GM21390 (cell line): ENCODE results near the gene GDNF.

Source experiments
- ATAC-seq: cut with Tn5 transposase; IDR thresholded peaks from one replicate; pipeline ENCODE4 v1.9.1; 2021; ENCODE audit not compliant: unreplicated experiment

The GDNF gene

DNA sequence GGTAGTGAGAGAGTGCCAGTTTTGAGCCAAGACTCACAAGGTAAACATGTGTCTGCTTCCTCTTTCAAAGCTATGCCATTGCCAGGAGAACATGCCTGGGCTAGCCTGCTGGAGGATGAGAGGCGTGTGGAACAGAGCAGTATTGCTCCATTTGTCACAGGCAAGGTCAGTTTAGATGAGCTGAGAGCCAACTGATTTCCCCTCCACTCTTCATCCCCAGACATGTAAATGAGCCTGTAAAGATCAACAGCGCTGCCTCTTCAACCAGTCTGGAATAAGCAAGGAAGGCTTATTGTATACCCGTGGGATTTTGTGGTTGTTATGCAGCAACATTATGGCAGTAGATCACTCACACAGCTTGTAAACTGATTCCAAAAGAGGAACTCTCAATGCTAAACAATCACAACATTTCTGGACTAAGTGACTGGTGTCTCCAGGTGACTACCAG is 8.2 kb upstream of the GDNF start:
- ATAC-seq: peak; percentile 74

DNA sequence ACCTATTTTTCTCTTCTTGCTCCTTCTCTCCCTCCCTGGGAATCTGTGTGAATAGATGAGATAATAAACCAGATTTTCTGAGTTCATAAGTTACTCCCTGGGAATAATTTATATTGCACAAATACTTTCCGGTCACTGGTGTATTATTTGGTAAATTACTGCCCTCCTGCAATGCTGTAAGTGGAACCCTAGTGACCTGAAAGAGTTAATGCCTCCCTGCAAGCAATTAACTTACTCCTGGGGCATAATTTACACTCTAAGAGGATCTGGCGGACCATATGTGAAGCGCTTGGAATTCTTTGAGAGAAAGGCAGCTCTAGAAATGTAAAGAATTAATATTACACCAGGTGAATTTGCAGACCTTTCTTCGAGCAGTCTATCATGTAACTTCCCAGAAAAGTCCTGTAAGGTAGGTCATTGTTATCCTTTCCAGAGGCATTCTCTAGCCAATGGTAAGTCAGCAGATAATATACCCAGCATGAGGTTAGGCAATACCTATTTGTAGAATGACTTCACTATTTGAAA is 7.0 kb upstream of the GDNF start:
- ATAC-seq: no peak

GRCh38 chr5:37844009-37844408 is 4.2 kb upstream of the GDNF start:
- ATAC-seq: no peak

- no peak for ATAC-seq
These were observed 2.2 kb upstream of the GDNF start for GRCh38 chr5:37842048-37842447.

DNA sequence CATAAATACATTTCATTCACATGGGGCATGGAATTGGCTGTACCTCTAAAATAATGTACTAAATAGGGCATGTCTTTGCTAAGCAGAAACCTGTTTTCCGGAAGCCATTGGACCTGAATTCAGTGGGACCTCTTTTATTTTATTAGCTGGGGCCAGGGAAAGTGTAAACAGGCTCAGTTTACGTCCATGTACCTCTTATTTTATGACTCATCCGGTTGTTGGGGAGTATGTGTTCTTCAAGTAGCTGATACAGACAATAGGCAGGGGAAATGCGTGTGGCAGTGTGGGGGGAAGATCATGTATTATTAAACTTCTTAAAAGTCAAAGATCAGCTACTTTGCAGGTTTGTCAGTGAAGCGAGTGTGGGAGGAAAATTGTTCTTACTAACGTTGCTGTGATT is 1.4 kb upstream of the GDNF start:
- ATAC-seq: no peak

GRCh38 chr5:37840053-37841034 is 503 bp upstream of the GDNF start:
- ATAC-seq: no peak

DNA sequence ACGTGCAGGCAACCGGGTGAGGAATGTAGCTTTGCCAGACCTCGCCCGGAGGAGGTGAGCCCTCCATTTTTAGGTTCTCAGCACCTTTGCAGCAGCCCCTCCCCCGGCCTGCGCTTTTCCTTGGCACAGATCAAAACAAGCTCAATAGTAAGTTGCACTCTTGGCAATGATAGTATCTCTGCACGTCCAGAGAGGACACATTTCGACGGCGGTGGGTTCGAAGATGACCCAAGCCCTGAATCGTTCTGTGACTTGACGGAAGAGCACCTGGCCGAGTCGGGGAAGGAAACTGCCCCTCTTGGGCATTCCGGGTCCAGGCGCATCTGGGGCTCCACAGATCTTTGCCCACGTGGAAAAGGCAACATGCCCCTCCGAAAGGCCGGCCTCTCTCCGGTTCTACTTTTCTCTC is 904 bp downstream of the GDNF start:
- no peak for ATAC-seq

DNA sequence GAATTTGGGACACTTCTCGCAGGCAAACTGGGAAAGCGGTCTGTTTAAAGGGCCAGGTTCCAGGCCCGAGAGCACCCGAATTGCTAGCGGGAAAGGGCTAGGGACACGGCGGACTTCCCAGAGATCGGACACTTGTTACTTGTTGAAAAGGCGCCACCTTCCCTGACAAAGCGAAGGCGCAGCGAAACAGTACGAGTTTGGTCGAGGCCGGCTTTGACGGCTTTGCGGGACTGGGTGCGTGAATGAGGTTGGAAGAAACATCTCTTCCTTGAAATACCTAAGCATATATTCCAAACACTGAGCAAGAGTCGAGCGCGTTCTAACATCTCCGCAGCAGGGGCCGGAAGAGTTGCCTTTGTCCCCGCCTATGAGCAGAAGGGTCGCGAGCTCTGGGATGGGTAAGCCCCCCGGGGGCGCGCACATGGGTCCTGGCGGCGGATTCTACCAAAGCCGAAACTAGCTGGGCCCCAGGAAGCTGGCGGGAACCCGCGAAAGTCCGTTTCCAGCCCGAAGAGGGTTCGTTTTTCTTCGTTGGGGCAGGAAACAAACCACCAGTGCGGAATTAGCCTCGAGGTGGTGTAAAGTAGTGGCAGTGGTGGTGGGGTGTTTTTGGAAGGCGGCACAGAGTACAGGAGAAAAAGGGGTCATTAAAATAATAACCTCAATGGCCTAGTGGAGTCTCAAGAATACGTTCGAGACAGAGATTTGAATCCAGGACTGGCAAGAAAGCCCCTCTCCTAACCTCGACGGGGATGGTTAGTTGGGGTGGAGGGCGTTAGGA is 1.5 kb downstream of the GDNF start:
- no peak for ATAC-seq

DNA sequence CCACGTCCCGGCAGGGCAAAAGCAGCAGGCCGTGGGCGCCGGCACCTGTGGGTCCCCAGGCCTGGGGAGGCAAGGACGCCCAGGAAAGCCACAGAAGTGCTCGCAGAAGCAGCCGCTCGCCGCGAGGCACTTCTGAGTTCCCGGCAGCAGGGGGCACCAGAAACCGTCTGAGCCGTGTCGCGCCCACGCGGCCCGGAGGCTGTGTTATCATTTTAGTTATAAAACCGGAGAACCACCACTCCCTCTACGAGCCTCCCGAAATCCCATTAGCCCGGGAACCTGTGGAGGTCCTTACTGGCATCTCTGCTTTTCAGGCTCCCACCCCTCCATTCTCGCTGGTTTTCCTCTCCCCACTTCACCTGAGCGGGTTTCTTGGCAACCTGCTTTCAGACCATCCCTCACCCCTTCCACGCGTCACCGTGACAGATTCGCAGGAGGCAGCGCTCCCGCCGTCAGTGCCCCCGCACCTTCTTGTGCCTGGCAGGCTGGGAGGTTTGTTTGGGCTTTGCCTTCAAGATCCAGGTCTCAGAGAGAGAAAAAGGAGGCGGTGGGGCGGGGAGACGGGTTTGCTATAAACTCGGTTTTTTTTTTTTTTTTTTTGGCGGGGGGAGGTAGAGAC is 2.3 kb downstream of the GDNF start:
- peak; percentile 75 for ATAC-seq

- ATAC-seq: peak; percentile 17
These were observed 3.0 kb downstream of the GDNF start for GRCh38 chr5:37836592-37837413.

DNA sequence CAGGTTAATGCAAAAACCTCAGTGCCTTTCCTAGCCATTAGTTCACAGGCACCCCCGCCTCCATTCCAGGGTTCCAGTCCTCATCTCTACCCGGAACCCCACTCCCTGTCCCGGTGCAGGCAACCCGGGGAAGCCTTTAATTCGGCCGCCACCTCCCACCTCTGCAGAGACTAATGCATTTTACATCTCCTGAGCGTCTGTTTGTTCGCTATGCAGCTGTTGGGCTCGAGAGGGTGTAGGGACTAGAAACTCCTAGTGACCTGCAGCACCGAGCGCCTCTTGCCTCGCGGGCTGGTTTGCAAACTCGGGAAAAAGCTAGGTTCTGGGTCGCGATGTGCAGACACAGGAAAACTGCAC is 3.6 kb downstream of the GDNF start:
- ATAC-seq: no peak

GRCh38 chr5:37835380-37835973 is 4.4 kb downstream of the GDNF start:
- ATAC-seq: no peak

DNA sequence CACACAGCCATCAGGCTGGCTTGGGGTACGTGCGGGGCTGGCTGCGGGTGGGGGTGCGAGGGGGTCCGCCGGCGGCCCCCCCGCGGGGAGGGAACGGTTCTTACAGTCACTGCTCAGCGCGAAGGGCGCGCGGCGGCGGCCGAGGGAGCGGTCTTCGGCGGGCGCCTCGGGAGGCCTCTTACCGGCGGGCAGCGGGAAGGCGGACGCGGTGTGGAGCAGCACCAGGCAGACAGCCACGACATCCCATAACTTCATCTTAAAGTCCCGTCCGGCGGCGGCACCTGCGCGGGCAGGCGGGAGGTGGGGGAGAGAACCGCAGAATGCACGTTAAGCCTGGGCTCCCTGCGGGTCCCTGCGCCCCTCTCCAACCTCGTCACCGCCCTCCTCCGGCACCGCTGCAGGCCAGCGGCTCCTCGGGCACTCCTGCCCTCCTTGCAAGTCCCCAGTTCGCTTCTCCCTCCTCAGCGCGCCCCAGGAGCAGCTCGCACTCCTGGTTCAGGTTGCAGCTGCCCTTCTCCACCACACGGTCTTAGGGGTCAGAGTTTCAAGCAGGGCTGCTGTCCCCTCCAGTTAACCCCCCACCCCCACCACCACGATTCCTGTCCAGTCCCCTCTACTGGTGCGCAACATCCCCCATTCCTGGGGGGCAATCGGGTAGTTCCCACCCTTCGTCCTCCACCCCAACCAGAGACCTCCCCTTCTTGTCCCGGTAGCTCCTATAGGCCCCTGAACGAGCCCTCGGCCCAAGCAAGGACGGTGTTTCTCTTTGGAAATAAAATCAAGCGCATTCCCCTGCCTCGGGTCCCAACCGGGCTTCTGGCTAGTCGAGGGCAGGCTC is 5.1 kb downstream of the GDNF start:
- no peak for ATAC-seq

- ATAC-seq: no peak
These were observed 5.9 kb downstream of the GDNF start for GRCh38 chr5:37833990-37834389.

GRCh38 chr5:37831821-37832534 is 7.9 kb downstream of the GDNF start:
- ATAC-seq: no peak

DNA sequence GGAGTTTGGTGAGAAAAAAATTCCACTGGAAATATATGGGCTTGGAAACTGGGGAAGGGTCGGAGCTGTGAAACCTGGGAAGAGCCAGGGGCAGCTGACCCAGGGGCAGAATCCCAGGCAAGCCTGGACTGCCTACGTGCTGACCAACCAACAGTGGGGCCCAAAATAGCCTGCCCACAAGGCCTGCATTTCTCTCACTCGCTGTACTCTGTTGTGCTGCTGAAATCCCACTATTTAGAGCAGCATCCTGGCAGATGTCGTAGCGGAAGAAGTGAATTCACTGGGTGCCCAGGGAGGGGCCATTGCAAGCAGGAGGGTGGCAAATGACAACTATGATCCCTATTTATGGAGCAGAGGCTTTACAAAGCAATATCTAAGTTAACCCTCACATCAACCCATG is 9.5 kb downstream of the GDNF start:
- ATAC-seq: no peak

GRCh38 chr5:37825334-37825915 is 14.4 kb downstream of the GDNF start:
- no peak for ATAC-seq
